ENCODE data around the gene MCM6.
"Not testable (repeated sequence)": the region's sequence is repeated elsewhere in the genome, so short reads cannot be mapped to it uniquely, and the experiment has no call there.

MCM6 gene

GRCh38 chr2:135799738-135800137 is 76.5 kb downstream of the MCM6 start:
- CTCF ChIA-PET = interaction anchor here (0.6 to 3.9 kb wide), 7 partner anchors 14 to 811 kb away, joined by 3 to 19 read pairs (median 3); no protein-coding TSS in a partner anchor
- Mint-ChIP-seq H3K27me3 (peaks cover 2% of the 10 kb centered on the region), H3K4me1 (peaks cover 6% of the 10 kb centered on the region), H3K27ac (no peak overlapping the region), H3K36me3 (peaks cover 5% of the 10 kb centered on the region), H3K4me3 (no peak overlapping the region), H3K9me3 (peaks cover 27% of the 10 kb centered on the region)
- DNase-seq = no peak

- no peak overlapping the region for H3K27ac Mint-ChIP-seq
- CTCF ChIA-PET = interaction anchor here (0.8 to 3.9 kb wide), 16 partner anchors 8 to 810 kb away, joined by 3 to 21 read pairs (median 7); partner anchors contain the start of gene MCM6
- no peak for DNase-seq
- no peak overlapping the region for H3K4me3 Mint-ChIP-seq
- peaks cover 27% of the 10 kb centered on the region for H3K9me3 Mint-ChIP-seq
- H3K36me3 Mint-ChIP-seq = peaks cover 5% of the 10 kb centered on the region
- peaks cover 5% of the 10 kb centered on the region for H3K27me3 Mint-ChIP-seq
- H3K4me1 Mint-ChIP-seq = peaks cover 10% of the 10 kb centered on the region
Measured at GRCh38 chr2:135798762-135799161, 77.5 kb downstream of the MCM6 start.

- no peak overlapping the region for H3K27ac Mint-ChIP-seq
- H3K36me3 Mint-ChIP-seq = peaks cover 5% of the 10 kb centered on the region
- no peak for DNase-seq
- peaks cover 5% of the 10 kb centered on the region for H3K27me3 Mint-ChIP-seq
- H3K4me3 Mint-ChIP-seq = no peak overlapping the region
- H3K9me3 Mint-ChIP-seq = peaks cover 27% of the 10 kb centered on the region
- CTCF ChIA-PET = interaction anchor here (0.6 to 3.9 kb wide), 20 partner anchors 9 to 864 kb away, joined by 3 to 21 read pairs (median 7); partner anchors contain the start of gene MCM6
- H3K4me1 Mint-ChIP-seq = peaks cover 10% of the 10 kb centered on the region
Measured at GRCh38 chr2:135798275-135798705, 78.0 kb downstream of the MCM6 start.

GRCh38 chr2:135797497-135798274 is 78.6 kb downstream of the MCM6 start:
- Mint-ChIP-seq H3K27me3 (peaks cover 8% of the 10 kb centered on the region), H3K27ac (no peak overlapping the region), H3K4me3 (no peak overlapping the region), H3K9me3 (peaks cover 27% of the 10 kb centered on the region), H3K36me3 (peaks cover 5% of the 10 kb centered on the region), H3K4me1 (peaks cover 14% of the 10 kb centered on the region)
- CTCF ChIA-PET = interaction anchor here (0.6 to 3.9 kb wide), 24 partner anchors 9 to 863 kb away, joined by 3 to 21 read pairs (median 6); partner anchors contain the start of gene MCM6
- DNase-seq = peak; percentile 86

GRCh38 chr2:135796606-135797005 is 79.6 kb downstream of the MCM6 start:
- DNase-seq = no peak
- Mint-ChIP-seq H3K4me3 (no peak overlapping the region), H3K4me1 (peaks cover 17% of the 10 kb centered on the region), H3K27ac (no peak overlapping the region), H3K27me3 (peaks cover 8% of the 10 kb centered on the region), H3K9me3 (peaks cover 20% of the 10 kb centered on the region), H3K36me3 (peaks cover 5% of the 10 kb centered on the region)
- CTCF ChIA-PET = interaction anchor here (0.9 to 3.9 kb wide), 17 partner anchors 9 to 813 kb away, joined by 3 to 21 read pairs (median 8); no protein-coding TSS in a partner anchor

- peaks cover 17% of the 10 kb centered on the region for H3K4me1 Mint-ChIP-seq
- peaks cover 14% of the 10 kb centered on the region for H3K9me3 Mint-ChIP-seq
- DNase-seq, H3K27ac Mint-ChIP-seq, H3K36me3 Mint-ChIP-seq, H3K4me3 Mint-ChIP-seq, H3K27me3 Mint-ChIP-seq: not testable (repeated sequence)
- CTCF ChIA-PET = interaction anchor here (0.6 to 2.1 kb wide), 3 partner anchors 11 to 68 kb away, joined by 3 to 8 read pairs (median 3); no protein-coding TSS in a partner anchor
Measured at GRCh38 chr2:135795641-135796040, 80.6 kb downstream of the MCM6 start.

GRCh38 chr2:135792401-135793150 is 83.7 kb downstream of the MCM6 start:
- Mint-ChIP-seq H3K4me3 (no peak overlapping the region), H3K27ac (peak overlapping the region; percentile 24)
- CTCF ChIA-PET = no interaction called here

GRCh38 chr2:135791418-135792190 is 84.6 kb downstream of the MCM6 start:
- no peak for DNase-seq
- Mint-ChIP-seq H3K4me1 (peaks cover 17% of the 10 kb centered on the region), H3K27me3 (peaks cover 10% of the 10 kb centered on the region), H3K9me3 (no peaks in the 10 kb centered on the region), H3K4me3 (no peak overlapping the region), H3K27ac (no peak overlapping the region), H3K36me3 (peaks cover 7% of the 10 kb centered on the region)
- CTCF ChIA-PET = no interaction called here

More at GRCh38 chr2:135792401-135793150, 83.7 kb downstream of the MCM6 start:
- peaks cover 10% of the 10 kb centered on the region for H3K27me3 Mint-ChIP-seq
- H3K4me1 Mint-ChIP-seq = peaks cover 17% of the 10 kb centered on the region
- no peak for DNase-seq
- no peaks in the 10 kb centered on the region for H3K9me3 Mint-ChIP-seq
- H3K36me3 Mint-ChIP-seq = peaks cover 1% of the 10 kb centered on the region

- CTCF ChIA-PET = no interaction called here
- peaks cover 12% of the 10 kb centered on the region for H3K36me3 Mint-ChIP-seq
- no peak overlapping the region for H3K27ac Mint-ChIP-seq
- no peak overlapping the region for H3K4me3 Mint-ChIP-seq
- no peaks in the 10 kb centered on the region for H3K9me3 Mint-ChIP-seq
- no peak for DNase-seq
- H3K4me1 Mint-ChIP-seq = peaks cover 15% of the 10 kb centered on the region
- peaks cover 10% of the 10 kb centered on the region for H3K27me3 Mint-ChIP-seq
Measured at GRCh38 chr2:135790423-135790822, 85.8 kb downstream of the MCM6 start.
